HG03469 (cell line): ENCODE results near the gene NOTCH2.

Experiments used
- ATAC-seq: cut with Tn5 transposase; IDR thresholded peaks from one replicate; pipeline ENCODE4 v1.9.1; 2021; ENCODE audit warnings: mild to moderate bottlenecking, moderate library complexity, moderate number of reproducible peaks; ENCODE audit not compliant: unreplicated experiment

Gene NOTCH2

DNA sequence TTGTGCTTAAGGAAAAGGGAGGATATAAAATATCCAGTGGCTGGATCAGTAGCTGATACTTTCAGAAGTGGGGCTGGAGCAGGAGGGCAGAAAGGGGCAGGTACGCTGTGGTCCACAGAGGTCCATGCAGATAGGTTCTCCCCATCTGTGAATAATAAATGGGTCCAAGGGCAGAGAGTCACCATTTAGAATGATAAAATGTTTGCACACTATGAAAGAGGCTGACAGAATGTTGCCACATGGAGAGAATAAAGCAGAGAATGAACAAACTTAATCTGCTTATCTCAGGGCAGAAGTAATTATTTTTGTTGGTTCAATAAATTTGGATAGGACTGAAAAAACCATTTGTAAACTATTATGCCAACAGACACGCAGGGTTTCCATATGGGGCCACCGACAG is 156.5 kb downstream of the NOTCH2 start:
- no peak for ATAC-seq

DNA sequence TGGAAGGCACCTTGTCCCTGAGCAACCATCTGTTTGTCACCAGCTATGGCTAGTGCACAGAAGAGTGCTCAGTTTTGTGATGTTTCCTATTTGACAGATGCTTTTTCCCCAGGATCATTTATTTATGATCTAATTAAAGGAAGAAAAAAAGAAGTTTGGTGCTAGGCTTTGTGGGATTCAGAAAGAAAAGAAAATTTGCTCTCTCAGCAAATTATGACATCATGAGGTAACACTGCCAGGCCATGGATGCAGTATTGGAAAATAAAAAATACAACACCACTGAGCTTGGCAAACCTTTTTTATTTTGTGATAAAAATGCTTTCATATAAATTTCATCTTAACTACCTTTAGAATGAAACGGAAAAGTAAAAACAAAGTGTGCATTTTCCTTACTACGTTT is 157.7 kb downstream of the NOTCH2 start:
- no peak for ATAC-seq

DNA sequence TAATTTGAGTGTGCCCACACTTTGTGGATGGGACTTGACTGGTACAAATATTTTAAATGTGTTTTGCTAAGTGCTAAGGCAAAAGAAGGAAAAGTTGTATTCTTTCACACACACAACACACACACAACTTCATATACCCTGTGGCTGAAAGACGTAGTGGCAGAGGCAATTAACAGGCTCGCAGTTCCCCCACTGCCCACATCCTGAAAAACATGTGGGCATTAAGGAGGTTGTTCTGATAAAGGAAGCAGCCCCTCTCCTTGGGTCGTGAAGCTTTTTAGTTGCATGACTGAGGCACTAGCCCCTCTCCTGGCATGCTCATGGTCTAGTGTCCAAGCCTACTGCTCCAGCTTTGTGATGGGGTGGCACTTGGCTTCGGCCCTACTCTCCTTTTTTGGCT is 158.8 kb downstream of the NOTCH2 start:
- no peak for ATAC-seq

DNA sequence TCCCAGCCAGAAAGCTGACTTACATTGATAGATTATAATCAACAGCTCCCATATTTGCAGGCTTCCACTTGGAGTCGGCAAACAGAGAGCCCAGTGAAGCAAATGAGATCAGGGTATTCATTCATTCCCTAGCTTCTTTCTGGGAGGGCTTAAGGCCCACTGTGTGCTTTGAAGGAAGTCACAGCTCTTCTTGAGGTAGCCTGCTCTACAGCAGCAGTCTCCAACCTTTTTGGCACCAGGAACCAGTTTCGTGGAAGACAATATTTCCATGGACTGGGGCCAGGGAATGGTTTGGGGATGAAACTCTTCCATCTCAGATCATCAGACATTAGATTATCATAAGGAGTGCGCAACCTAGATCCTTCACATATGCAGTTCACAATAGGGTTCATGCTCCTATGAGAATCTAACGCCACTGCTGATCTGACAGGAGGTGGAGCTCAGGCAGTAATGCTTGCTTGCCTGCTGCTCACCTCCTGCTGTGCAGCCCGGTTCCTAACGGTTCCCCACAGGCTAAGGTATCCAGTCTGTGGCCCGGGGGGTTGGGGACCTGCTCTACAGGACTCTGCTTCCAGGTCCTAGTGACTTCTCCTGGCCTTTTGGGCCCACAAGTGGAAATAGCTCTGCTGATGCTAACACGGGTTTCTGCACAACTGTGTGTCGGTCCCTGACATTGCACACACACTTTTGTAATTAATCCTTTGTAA is 159.4 kb downstream of the NOTCH2 start:
- no peak for ATAC-seq

DNA sequence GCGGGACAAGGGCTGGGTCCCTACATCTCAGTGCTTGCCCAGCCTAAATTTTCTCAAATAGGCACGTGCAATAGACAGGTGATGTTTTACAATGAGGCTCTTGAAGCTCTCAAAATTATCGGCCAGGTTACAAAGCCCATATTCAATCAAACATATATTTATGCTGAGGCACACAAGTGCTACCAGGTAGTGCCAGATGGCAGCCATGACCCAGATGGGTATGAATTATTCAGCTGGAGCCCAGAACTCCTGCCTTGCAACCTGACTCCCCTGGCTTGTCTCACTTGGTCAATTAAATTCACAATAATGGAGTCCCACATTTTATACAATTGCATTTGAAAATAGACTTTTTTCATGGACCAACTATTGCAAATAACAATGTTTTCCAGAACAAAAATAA is 160.8 kb downstream of the NOTCH2 start:
- no peak for ATAC-seq

DNA sequence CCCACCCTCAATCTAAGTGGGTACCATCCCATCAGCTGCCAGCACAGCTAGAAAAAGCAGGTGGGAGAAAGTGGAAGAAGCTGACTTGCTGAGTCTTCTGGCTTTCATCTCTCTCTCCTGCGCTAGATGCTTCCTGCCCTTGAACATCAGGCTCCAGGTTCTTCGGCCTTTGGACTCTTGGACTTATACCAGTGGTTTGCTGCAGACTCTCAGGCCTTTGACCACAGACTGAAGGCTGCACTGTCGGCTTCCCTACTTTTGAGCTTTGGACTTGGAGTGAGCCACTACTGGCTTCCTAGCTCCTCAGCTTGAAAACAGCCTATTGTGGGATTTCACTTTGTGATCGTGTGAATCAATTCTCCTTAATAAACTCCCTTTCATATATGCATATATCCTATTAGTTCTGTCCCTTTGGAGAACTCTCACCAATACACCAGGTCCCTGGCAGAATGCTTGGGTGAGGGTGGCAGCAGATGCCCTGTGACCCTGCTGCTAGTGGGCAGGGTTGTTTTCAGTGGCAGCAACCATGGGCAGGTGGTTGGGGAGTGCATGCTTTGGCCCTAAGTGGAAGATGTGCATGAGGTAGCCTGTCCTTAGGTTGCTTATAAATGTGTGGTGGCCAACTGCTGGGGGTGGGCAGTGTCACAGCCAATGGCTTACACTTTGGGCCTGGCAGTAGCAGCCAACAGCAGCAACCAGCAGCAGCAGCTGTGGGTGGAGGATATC is 162.4 kb downstream of the NOTCH2 start:
- ATAC-seq, result no peak

DNA sequence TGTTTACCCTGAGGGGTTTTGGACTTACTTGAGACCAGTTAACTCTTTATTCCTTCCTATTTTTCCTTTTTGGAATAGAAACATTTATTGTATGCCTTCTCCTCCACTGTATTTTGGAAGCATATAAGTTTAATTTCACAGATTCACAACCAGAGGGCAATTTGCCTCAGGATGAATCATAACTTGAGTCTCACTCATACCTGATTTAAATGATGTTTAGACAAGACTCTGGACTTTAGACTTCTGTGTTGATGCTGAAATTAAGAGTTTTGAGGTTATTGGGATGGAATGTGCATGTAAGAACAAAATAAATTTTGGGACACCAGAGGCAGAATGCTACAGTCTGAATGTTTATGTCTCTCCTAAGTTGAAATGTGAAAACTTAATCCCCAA is 166.0 kb downstream of the NOTCH2 start:
- no peak for ATAC-seq

DNA sequence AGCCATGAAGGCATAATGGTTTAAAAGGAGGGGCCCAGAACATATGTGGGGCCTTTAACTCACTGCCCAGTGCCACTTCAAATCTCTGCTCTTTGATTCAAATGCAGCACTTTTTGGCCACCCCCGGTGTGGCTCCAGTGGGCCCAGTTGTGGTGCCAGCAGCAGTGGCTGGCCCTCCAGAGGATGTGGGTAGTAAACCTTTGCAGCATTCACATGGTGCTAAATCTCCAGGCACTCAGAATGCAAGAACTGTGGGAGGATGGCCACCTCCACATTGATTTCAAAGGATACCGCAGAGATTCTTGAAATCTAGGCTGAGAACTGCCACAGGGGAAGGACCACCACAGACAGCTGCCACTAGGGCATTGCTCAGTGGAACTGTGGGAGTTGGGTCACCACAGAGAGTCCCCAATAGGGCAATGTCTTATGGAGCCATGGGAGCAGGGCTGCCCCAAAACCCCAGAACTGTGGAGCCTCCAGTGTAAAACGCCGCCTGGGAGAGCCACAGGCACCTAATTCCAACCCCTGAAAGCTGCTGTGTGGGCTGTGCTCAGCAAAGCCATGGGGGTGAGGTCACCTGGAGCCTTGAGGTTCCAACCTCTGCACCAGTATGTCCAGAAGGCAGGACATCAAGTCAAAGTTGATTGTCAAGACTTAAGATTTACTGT is 166.6 kb downstream of the NOTCH2 start:
- no peak for ATAC-seq

DNA sequence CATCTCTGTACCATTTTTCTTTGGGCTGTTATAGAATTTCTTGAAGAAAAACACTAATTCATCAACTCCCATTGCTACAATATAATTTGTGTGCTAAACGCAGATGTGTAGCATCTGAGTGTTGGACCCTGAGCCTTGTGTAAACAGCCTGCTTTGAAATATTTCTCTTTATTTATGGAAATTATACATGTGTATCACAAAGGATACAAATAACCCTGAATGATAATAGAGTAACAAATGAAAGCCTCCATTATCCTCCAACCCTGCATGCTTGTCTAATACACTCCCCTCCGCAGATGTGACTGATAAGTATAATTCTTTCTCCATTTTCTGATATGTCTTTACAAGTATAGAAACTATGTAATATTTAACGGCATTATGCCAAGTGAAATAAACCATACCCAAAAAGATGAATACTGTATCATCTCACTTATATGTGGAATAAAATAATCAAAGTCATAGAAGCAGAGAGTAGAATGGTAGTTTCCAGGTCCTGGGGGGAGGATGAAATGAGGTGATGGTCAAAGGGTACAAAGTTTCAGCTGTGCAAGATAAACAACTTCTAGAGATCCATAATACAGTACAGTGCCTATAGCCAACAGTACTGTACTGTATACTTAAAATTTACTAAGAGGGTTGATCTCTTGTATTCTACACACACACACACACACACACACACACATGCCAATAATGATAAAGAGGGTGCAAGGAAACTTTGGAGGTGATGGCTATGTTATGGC is 170.3 kb downstream of the NOTCH2 start:
- no peak for ATAC-seq

DNA sequence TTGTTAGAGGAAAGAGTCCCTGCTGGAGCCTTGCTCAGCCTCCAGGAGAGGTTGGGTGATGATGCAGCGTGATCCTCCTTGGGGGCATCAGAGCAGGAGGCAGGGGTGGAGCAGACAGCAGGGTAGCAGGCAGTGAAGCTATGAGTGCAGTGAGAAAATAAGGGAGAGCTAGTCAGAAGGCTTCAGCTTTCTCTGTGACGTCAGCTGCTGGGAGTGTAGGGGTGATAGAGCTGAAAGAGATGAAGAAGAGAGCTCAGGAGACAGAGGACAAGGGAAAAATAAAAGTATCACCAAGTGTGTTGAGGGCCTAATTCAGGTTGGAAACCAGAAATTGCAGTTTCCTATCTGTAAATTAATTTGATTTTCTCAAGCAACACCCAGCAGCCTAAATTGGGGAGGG is 170.9 kb downstream of the NOTCH2 start:
- ATAC-seq, result no peak

DNA sequence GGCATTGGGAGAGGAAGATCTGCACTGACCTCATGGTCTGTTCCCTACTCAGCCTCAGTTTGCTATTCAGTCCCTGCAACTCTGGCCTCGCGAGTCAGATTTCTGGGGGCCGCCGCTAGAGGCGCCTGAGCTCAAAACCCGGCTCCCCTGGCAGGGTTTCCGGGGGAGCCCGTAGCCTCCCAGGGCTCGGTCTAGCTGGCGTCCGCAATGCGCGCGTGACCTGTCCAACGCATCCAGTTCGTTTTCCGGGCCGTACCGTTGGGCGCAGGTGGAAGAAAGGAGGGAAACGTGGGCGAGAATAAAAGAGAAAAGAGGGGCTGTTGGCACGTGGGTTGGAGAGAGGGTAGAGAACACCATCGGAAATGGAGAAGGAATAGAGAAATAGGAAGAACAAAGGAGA is 173.2 kb downstream of the NOTCH2 start, which contains the start of gene ADAM30:
Gene ADAM30, minus strand, starts transcription at position 213 of the 400 bp plus-strand sequence. Its CDS starts 179 bp downstream, at position 34.
- ATAC-seq, result no peak

DNA sequence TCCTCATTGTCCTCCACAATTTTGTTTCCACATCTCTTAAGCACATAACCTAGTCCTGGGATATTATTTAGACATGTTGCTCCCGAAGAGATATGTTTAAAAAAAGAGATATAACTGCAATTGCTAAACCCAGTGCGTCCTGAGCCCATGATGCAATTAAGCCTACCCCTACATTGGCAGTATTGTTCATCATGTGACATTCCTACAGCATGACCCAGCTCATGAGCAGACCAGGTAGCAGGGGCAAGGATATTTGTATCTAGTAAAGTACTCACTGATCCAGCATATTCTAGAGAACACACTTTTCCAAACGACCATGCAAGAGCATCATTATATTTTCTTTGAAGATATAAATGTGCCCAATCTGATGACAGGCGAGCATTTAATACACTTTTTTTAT is 174.4 kb downstream of the NOTCH2 start:
- ATAC-seq, result no peak

DNA sequence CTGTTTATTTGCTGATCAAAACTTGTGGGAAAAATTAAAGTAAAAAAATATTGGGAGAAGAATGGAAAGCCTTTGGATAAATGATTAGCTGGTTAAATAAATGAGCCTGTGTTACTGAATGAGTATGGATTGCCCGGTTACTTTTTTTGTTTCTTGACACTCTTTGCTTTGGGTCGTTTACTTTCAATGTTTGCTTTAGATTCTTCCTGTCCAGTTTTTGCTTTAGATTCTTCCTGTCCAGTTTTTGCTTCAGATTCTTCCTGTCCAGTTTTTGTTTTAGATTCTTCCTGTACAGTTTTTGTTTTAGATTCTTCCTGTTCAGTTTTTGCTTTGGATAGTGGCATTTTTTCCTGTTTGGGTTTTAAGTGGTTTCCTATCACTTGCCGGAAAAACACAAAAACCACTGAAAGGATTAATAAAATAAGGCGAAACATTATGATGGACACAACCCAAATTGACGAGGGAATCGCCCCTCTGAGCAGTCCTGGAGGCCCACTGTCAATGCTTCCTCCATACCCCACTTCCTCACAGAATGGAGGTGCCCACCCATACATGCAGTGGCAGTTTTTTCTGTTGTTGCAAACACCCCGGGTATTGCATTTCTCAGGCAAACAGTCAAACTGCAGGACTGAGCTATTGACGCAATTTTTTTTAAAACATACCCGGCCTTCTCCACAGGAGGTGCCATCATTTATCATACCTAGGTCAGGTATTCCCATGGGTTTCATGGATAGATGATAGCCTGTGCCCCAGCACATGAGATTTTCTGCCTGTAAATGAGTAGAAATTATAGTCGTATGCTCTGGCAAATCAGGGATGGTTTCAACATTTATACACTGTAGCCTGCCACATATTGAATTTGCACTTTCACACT is 175.4 kb downstream of the NOTCH2 start:
- ATAC-seq, result no peak

DNA sequence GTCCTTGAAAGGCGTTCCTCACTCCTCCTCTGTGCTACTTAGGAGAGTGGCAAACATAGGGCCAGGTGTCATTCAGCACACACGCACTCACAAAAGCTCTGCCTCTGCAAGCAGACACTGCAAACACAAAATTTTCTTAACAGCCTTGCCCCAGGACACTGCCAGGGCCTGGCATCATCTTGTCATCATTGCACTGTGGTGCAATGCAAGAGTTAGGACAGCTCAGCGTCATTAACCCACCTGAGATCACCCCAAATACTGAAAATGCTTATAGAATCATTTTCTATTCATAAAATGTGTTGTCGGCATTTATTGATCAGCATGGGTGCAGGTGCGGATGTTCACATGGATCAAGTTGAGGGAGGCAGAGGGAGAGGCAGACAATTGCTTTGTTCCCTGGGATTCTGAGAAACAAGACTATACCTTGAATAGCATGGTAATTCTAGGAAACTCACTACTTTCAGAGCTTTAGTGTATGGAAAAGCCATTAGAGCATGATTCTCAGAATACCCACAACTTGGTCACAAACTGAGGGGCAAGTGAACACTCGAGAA is 176.1 kb downstream of the NOTCH2 start:
- ATAC-seq, result no peak

DNA sequence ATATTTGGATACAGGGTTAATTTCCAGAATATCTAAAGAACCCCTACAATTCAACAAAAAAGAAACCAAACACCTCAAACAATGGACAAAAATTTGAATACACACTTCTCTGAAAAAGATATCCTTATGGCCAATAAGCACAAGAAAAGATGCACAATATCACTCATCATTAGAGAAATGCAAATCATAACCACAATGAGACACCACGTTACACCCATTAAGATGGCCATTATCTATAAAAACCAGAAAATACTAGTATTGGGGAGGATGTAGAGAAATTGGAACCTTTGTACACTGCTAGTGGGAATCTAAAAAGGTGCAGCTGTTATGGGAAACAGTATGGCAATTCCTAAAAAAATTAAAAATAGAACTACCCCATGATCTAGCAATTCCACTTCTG is 178.1 kb downstream of the NOTCH2 start:
- ATAC-seq, result no peak

DNA sequence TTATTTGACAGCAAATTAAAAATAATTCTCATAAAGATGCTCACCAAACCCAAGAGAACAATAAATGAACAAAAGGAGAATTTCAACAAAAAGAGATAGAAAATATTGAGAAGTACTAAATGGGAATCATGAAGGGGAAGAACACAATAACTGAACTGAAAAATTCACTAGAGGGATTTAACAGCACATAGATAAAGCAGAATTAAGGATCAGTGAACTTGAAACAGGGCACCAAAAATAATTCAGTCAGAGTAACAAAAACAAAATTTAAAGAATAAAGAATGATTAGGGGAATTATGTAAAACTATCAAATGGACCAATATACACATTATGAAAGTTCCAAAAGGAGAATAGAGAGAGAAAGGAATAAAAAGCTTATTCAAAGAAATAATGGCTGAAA is 181.0 kb downstream of the NOTCH2 start:
- no peak for ATAC-seq

DNA sequence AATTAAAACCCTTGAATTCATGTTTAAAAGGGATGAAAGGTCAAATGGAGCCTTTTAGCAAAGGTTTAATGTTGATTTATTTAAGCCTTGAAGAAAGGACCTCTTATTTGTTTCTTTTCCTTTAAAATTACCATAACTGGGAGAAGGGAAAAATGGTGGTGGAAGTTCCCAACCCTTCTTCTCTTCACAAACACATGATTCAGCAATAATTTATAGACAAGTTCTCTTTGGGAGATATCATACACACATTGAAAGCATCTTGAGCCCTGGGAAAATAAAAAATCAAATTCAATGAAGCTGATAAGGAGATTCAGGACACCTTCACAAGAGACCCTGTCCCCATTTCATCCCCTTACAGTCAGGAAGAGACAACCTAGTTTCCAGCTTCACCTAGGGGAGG is 182.0 kb downstream of the NOTCH2 start:
- ATAC-seq, result no peak

DNA sequence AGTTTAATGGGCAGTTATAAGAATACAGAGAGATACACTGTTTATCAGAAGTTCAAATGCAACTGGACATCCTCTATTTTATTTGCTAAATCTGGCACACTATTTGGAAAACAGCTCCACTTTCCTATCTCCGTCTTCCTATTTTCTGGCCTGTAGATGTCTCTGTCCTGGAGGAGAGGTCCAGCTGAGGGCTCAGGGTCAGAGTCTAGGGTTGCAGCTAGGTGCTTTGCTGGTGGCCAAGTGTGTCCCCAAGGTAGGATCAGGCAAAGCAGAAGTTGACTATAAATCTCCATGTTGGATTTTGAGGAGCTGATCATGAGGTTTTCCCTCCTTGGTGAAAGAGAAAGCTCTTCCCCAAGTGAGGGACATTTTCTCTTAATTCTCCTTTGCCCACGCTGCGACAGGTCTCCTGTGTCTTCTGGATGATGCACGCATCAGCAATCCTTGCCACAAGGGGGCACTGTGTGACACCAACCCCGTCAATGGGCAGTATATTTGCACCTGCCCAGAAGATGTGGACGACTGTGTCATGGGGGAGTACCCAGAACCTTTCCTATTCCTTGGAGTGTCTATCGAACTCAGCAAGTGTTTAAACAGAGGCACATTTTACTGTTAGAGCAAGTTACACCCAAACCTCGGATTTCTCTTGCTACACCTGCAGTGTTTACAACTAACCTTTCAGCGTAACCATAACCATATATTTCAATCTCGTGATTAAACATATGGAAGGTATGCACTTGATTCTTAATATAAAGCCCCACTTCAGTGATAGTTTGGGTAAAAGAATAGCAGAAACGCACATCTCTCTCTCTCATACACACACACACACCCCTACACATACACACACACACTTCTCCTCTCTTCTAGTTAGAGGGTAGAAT is 183.3 kb downstream of the NOTCH2 start:
- ATAC-seq, result no peak

DNA sequence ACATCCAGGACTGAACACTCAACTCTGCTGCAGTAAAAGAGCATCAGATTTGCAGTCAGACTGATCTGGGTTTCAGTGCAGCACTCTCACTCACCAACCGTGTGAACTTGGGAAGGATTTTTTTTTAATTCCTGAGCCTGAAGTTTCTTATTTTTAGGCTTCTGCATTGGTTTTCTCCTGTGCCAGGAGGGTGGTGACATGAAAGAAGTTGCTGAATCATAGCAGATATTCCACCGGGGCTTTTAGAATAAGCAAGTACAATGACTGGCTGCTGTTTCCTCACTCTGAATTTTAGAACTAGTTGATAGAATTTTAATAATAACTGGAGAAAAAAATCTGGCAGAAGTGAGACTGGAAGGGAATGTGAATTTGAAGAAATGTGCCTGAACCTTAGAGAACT is 184.8 kb downstream of the NOTCH2 start:
- ATAC-seq, result no peak
